Left ventricle myocardium inferior (tissue), 1 donor: Measurements from ENCODE around the gene DDX17. TPM values are rescaled to one million over a fixed set of nuclear protein-coding genes. Genes with fewer than 3 reads are reported as not detected.

ENCODE experiments used
- DNase-seq: peaks from one replicate; pipeline ENCODE4 v3.0.0-alpha.2; 2020
- H3K27ac ChIP-seq: fragments of 200-600 bp; replicated peaks from 2 replicates; pipeline ENCODE4 v1.8.0; 2021
- H3K27me3 ChIP-seq: fragments of 200-600 bp; 2 replicates; pipeline ENCODE4 v1.8.0; 2021; ENCODE audit warnings: low read depth
- H3K36me3 ChIP-seq: fragments of 200-600 bp; 2 replicates; pipeline ENCODE4 v1.8.0; 2021
- H3K4me1 ChIP-seq: fragments of 200-600 bp; 2 replicates; pipeline ENCODE4 v1.8.0; 2021
- H3K4me3 ChIP-seq: fragments of 200-600 bp; 2 replicates; pipeline ENCODE4 v1.8.0; 2021; ENCODE audit warnings: mild to moderate bottlenecking, moderate library complexity
- H3K9me3 ChIP-seq: fragments of 200-600 bp; replicated peaks from 2 replicates; pipeline ENCODE4 v1.8.0; 2021
- intact Hi-C: fragments of 100-400 bp; cut with micrococcal nuclease; formaldehyde crosslinking; loops from one replicate; pipeline ENCODE4 v1.11.0; 2022
- total RNA-seq: library from RNA; stranded (reverse); fragmentation: NEBNext Ultra II Directional; extraction: Animal tissue kit (Norgen Biotek cat#: 25700); gene quantifications from one replicate; pipeline ENCODE4 v1.2.1, GENCODE V29; 2021
- TF ChIP-seq, protein P1 (sequence below): fragments of 200-600 bp; IDR thresholded peaks from 2 replicates; pipeline ENCODE4 v1.8.0; 2021; ENCODE audit warnings: antibody characterized with exemption, mild to moderate bottlenecking, borderline replicate concordance
- donor health status: DM: no; HTN: yes; CAD: no; lungs with severe emphysema.

Gene DDX17
- total RNA-seq, 1 donor from 2014 or later, result 228 TPM

DNA sequence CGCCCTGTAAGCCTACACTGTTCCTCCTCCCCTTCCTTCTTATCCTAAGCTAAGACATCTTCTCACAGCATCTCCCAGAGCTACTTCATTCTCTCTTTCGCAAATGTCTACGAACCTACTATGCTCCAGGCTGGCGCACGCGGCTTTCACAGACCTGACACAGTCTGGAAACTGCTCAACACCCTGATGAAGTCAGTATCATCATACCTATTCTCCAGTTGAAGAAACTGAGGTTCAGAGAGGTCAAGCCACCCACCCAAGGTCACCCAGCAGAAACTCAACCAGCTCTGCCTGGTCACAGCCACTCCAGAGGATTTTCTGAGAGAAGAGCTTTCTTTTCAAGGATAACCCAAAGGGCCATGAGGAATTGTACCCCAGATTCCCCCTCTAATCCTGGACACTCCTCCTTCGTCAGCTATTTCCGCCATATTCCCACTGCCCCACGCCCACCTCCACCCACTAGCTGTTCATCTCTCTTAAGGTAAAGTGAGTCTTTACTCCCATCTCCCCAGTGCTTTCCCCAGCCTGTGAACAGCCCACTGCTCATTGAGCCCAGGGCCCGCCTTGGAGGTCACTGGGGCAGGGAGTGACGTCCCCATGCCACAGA is 52.9 kb downstream of the DDX17 start:
- Histone ChIP-seq H3K4me1 (peaks cover 86% of the 10 kb centered on the region), H3K27ac (peak overlapping the region; percentile 94), H3K27me3 (peaks cover 93% of the 10 kb centered on the region), H3K36me3 (no peaks in the 10 kb centered on the region), H3K4me3 (peak overlapping the region; percentile 70), H3K9me3 (no peaks in the 10 kb centered on the region)
- TF ChIP-seq, protein P1, sequence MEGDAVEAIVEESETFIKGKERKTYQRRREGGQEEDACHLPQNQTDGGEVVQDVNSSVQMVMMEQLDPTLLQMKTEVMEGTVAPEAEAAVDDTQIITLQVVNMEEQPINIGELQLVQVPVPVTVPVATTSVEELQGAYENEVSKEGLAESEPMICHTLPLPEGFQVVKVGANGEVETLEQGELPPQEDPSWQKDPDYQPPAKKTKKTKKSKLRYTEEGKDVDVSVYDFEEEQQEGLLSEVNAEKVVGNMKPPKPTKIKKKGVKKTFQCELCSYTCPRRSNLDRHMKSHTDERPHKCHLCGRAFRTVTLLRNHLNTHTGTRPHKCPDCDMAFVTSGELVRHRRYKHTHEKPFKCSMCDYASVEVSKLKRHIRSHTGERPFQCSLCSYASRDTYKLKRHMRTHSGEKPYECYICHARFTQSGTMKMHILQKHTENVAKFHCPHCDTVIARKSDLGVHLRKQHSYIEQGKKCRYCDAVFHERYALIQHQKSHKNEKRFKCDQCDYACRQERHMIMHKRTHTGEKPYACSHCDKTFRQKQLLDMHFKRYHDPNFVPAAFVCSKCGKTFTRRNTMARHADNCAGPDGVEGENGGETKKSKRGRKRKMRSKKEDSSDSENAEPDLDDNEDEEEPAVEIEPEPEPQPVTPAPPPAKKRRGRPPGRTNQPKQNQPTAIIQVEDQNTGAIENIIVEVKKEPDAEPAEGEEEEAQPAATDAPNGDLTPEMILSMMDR, result no peak
- intact Hi-C loops, result no loop called here
- no peak for DNase-seq

DNA sequence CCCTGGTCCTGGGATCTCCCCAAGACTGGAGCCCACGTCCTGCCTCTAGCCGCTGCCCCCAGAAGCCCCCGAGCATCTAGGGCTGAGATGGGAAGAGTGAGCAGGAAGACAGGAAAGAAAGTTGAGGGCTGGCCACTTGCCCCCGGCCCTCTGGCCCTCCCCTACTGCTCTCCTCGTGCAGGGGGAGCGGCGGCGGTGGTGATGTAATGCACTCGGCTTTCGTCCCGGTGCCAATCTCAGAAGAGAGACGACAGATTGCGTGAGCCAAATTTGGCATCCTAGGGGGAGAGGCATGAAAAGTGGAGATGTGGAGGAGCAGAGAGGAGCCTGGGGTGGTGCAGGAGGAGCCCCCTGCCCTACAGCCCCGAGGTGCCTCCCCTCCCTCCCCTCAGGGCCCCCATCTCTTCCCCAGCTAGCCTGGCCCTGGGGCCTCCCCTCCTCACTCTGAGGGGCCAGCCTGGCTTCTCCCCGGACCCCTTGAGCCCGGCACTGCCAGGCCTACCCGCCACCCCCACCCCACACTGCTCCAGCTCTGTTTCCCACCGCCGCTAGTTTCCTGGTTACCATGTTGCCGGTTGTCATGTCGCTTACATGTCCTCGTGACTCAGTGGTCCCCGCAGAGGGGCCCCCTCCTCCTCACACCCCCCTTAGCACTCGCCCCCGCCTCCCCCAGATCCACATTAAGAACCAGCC is 53.6 kb downstream of the DDX17 start:
- H3K4me1 ChIP-seq, result peaks cover 85% of the 10 kb centered on the region
- H3K4me3 ChIP-seq, result peak overlapping the region; percentile 70
- intact Hi-C loops, result no loop called here
- H3K9me3 ChIP-seq, result no peaks in the 10 kb centered on the region
- TF ChIP-seq, protein P1, result no peak
- H3K36me3 ChIP-seq, result no peaks in the 10 kb centered on the region
- peak overlapping the region; percentile 94 for H3K27ac ChIP-seq
- peaks cover 94% of the 10 kb centered on the region for H3K27me3 ChIP-seq
- DNase-seq, result peak; percentile 76

DNA sequence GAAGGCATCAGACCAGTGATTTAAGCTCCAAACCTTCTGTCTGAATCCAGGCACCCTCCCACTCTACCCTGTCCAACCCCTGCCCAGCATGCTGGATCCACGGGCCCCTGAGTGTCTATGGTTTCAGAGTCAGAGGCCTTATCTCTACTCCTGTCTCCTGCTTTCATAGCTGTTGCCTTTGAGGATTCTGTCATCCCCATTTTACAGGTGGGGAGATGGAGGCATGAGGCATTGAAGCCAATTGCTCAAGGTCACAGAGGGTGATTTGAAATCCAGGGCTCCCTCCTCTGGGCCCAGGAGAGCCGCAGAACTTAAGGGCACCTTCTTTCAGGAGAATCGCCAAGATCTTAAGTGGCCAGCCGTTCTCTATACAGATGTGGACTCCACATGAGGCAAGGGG is 54.2 kb downstream of the DDX17 start:
- TF ChIP-seq, protein P1, result no peak
- Histone ChIP-seq H3K4me3 (peak overlapping the region; percentile 70), H3K9me3 (no peaks in the 10 kb centered on the region), H3K27ac (peak overlapping the region; percentile 94), H3K36me3 (no peaks in the 10 kb centered on the region), H3K27me3 (peaks cover 94% of the 10 kb centered on the region), H3K4me1 (peaks cover 80% of the 10 kb centered on the region)
- DNase-seq, result no peak
- intact Hi-C loops, result no loop called here

DNA sequence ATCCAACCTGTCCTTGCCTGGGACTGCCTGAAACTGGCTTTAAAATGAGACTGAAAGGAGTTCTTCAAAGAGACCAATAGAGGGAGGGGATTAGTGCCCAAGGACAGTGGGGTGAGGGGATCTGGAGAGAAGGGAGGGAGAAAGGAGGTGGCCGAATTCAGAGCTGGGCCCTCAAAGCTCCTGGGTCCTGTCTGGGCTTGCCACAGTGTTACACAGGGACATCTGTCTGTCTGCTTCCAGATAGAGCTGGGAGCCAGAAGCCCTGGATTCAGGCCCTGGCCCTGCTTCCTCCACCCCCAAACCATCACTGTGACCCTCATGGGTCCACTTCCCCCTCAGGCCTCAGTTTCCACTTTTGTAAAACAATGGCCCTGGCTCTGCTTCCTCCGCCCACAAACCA is 54.7 kb downstream of the DDX17 start:
- Histone ChIP-seq H3K27me3 (peaks cover 92% of the 10 kb centered on the region), H3K4me3 (no peak overlapping the region), H3K9me3 (no peaks in the 10 kb centered on the region), H3K27ac (peak overlapping the region; percentile 94), H3K36me3 (no peaks in the 10 kb centered on the region), H3K4me1 (peaks cover 75% of the 10 kb centered on the region)
- TF ChIP-seq, protein P1, result no peak
- DNase-seq, result no peak
- intact Hi-C loops, result no loop called here

DNA sequence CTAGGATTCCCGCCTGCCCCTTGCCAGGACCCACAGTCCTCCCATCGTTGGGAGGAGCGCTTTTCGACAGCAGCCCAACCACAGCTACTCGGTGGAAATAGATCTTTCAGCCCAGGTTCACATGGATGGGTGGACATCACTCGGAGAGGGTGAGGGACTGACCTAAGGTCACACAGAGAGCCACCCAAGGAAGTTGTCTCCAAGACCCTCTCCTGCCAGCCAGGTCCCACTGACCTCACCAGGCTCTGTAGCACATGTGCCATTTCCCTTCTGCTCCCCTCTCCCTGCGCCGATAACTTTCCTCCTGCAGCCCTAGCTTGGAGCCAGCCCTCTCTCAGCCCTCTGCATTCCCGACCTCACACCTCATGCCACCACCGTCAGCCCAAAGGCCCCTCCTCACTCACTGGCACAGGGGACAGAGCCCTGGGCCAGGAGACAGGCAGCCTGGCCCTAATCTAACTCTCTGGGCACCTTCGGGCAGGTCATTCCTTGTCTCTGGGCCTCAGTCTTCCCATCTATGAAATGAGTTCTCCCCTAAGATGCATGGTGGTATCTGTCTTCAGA is 55.8 kb downstream of the DDX17 start:
- Histone ChIP-seq H3K4me3 (peak overlapping the region; percentile 50), H3K27me3 (peaks cover 92% of the 10 kb centered on the region), H3K36me3 (no peaks in the 10 kb centered on the region), H3K27ac (peak overlapping the region; percentile 94), H3K4me1 (peaks cover 70% of the 10 kb centered on the region), H3K9me3 (no peaks in the 10 kb centered on the region)
- DNase-seq, result peak; percentile 60
- intact Hi-C loops, result no loop called here
- TF ChIP-seq, protein P1, result no peak
